H9 (cell line): ENCODE results near the gene GRIA2. TPM values are rescaled to one million over a fixed set of nuclear protein-coding genes. Genes with fewer than 3 reads are reported as not detected.

Experiments
- DNase-seq: peaks from one replicate; pipeline ENCODE4 v3.0.0-alpha.2; 2017
- H2AFZ ChIP-seq: one replicate; pipeline ENCODE4 v1.6.1; 2013; ENCODE audit warnings: mild to moderate bottlenecking, low read length, control low read depth, moderate library complexity
- H2AK5ac ChIP-seq: 2 replicates; pipeline ENCODE4 v1.6.1; 2013; ENCODE audit warnings: low read length, control low read depth, mixed read lengths; ENCODE audit not compliant: insufficient read length
- H2BK120ac ChIP-seq: one replicate; pipeline ENCODE4 v1.6.1; 2013; ENCODE audit warnings: low read depth, mild to moderate bottlenecking, low read length, control low read depth, inconsistent platforms; ENCODE audit not compliant: poor library complexity, severe bottlenecking
- H2BK12ac ChIP-seq: 2 replicates; pipeline ENCODE4 v1.6.1; 2013; ENCODE audit warnings: low read length, control low read depth, mixed read lengths, low read depth; ENCODE audit not compliant: insufficient read length
- H2BK15ac ChIP-seq: 2 replicates; pipeline ENCODE4 v1.6.1; 2013; ENCODE audit warnings: low read depth, low read length, control low read depth
- H2BK20ac ChIP-seq: one replicate; pipeline ENCODE4 v1.6.1; 2013; ENCODE audit warnings: low read depth, mild to moderate bottlenecking, low read length, control low read depth, inconsistent platforms; ENCODE audit not compliant: poor library complexity, severe bottlenecking
- H2BK5ac ChIP-seq: 2 replicates; pipeline ENCODE4 v1.6.1; 2013; ENCODE audit warnings: low read length, control low read depth, mixed read lengths; ENCODE audit not compliant: insufficient read length
- H3K14ac ChIP-seq: 2 replicates; pipeline ENCODE4 v1.6.1; 2013; ENCODE audit warnings: low read length, control low read depth; ENCODE audit not compliant: insufficient read depth
- H3K18ac ChIP-seq: 2 replicates; pipeline ENCODE4 v1.6.1; 2013; ENCODE audit warnings: low read depth, mild to moderate bottlenecking, mixed read lengths, low read length, control low read depth; ENCODE audit not compliant: insufficient read length
- H3K23ac ChIP-seq: 2 replicates; pipeline ENCODE4 v1.6.1; 2013; ENCODE audit warnings: low read length, control low read depth, mixed read lengths, low read depth; ENCODE audit not compliant: insufficient read length
- H3K23me2 ChIP-seq: 2 replicates; pipeline ENCODE4 v1.6.1; 2013; ENCODE audit warnings: low read depth, mild to moderate bottlenecking, mixed read lengths, low read length, control low read depth; ENCODE audit not compliant: insufficient read length, poor library complexity, severe bottlenecking
- H3K27ac ChIP-seq: 2 replicates; pipeline ENCODE4 v1.5.1; 2013; ENCODE audit warnings: low read length, control low read depth, mixed read lengths, low read depth; ENCODE audit not compliant: insufficient read length
- H3K27me3 ChIP-seq: 2 replicates; pipeline ENCODE4 v1.6.1; 2013; ENCODE audit warnings: low read length, control low read depth, inconsistent platforms; ENCODE audit not compliant: insufficient read depth
- H3K4ac ChIP-seq: 2 replicates; pipeline ENCODE4 v1.6.1; 2013; ENCODE audit warnings: low read depth, mild to moderate bottlenecking, control low read depth, inconsistent platforms, low read length, moderate library complexity
- H3K4me1 ChIP-seq: 2 replicates; pipeline ENCODE4 v1.6.1; 2013; ENCODE audit warnings: low read length, control low read depth, inconsistent platforms; ENCODE audit not compliant: insufficient read depth
- H3K4me2 ChIP-seq: 2 replicates; pipeline ENCODE4 v1.6.1; 2013; ENCODE audit warnings: low read length, control low read depth, mixed read lengths; ENCODE audit not compliant: insufficient read length, insufficient read depth
- H3K56ac ChIP-seq: 2 replicates; pipeline ENCODE4 v1.6.1; 2013; ENCODE audit warnings: low read depth, mild to moderate bottlenecking, mixed read lengths, low read length, control low read depth; ENCODE audit not compliant: insufficient read length
- H3K79me1 ChIP-seq: 2 replicates; pipeline ENCODE4 v1.6.1; 2013; ENCODE audit warnings: low read depth, mild to moderate bottlenecking, moderate library complexity, low read length, control low read depth, inconsistent platforms; ENCODE audit not compliant: insufficient read depth, poor library complexity, severe bottlenecking
- H3K79me2 ChIP-seq: 2 replicates; pipeline ENCODE4 v1.6.1; 2013; ENCODE audit warnings: low read length, control low read depth, inconsistent platforms; ENCODE audit not compliant: insufficient read depth
- H3K9ac ChIP-seq: 2 replicates; pipeline ENCODE4 v1.6.1; 2013; ENCODE audit warnings: low read length, control low read depth, mixed read lengths; ENCODE audit not compliant: insufficient read length; ENCODE audit errors: extremely low read depth
- H3K9me3 ChIP-seq: one replicate; pipeline ENCODE4 v1.6.1; 2013; ENCODE audit warnings: low read depth, low read length, inconsistent platforms; ENCODE audit not compliant: control insufficient read depth
- H3T11ph ChIP-seq: one replicate; pipeline ENCODE4 v1.6.1; 2013; ENCODE audit warnings: mild to moderate bottlenecking, low read length, control low read depth, inconsistent platforms
- H4K20me1 ChIP-seq: one replicate; pipeline ENCODE4 v1.6.1; 2013; ENCODE audit not compliant: control insufficient read depth, insufficient read length, insufficient read depth
- H4K5ac ChIP-seq: 2 replicates; pipeline ENCODE4 v1.6.1; 2013; ENCODE audit warnings: low read depth, mild to moderate bottlenecking, mixed read lengths, low read length, control low read depth; ENCODE audit not compliant: insufficient read length
- H4K8ac ChIP-seq: replicated peaks from 2 replicates; pipeline ENCODE4 v1.6.1; 2013; ENCODE audit warnings: low read length, control low read depth, mixed read lengths, low read depth; ENCODE audit not compliant: insufficient read length
- H4K91ac ChIP-seq: 2 replicates; pipeline ENCODE4 v1.6.1; 2013; ENCODE audit warnings: low read depth, mild to moderate bottlenecking, moderate library complexity, mixed read lengths, low read length, control low read depth; ENCODE audit not compliant: insufficient read length
- H3K27ac Mint-ChIP-seq, 3 experiments: 2 replicates in 2 of 3; 3 replicates in 1 of 3; pipeline ENCODE4 v1.8.0; 2020 to 2021; ENCODE audit warnings: mixed read lengths in 3 of 3, mild to moderate bottlenecking in 1 of 3, moderate library complexity in 1 of 3
- H3K27me3 Mint-ChIP-seq: 2 replicates; pipeline ENCODE4 v1.8.0; 2021; ENCODE audit warnings: low read depth, mild to moderate bottlenecking, moderate library complexity, mixed read lengths
- H3K36me3 Mint-ChIP-seq, 3 experiments: 2 replicates in 2 of 3; 3 replicates in 1 of 3; pipeline ENCODE4 v1.8.0; 2020 to 2021; ENCODE audit warnings: low read depth in 3 of 3, mixed read lengths in 3 of 3; ENCODE audit not compliant: insufficient read depth in 1 of 3
- H3K4me1 Mint-ChIP-seq, 2 experiments: 2 replicates each; pipeline ENCODE4 v1.8.0; 2020; ENCODE audit warnings: mixed read lengths in 2 of 2
- H3K4me3 Mint-ChIP-seq, 2 experiments: 2 replicates in 1 of 2; 3 replicates in 1 of 2; pipeline ENCODE4 v1.8.0; 2020 to 2021; ENCODE audit warnings: mild to moderate bottlenecking in 2 of 2, mixed read lengths in 2 of 2, moderate library complexity in 1 of 2
- H3K9me3 Mint-ChIP-seq, 2 experiments: 2 replicates in 1 of 2; 3 replicates in 1 of 2; pipeline ENCODE4 v1.8.0; 2020; ENCODE audit warnings: mild to moderate bottlenecking in 2 of 2, mixed read lengths in 2 of 2, moderate library complexity in 1 of 2
- CTCF ChIP-seq: fragments of 200-600 bp; sonication (generic); conservative IDR thresholded peaks from 3 replicates; pipeline ENCODE4 v1.8.0; 2021; ENCODE audit warnings: antibody characterized with exemption, mild to moderate bottlenecking
- WGBS: extraction: QIAGEN DNeasy Blood & Tissue Kit; methylation state at CpG from one replicate; pipeline ENCODE4 v1.1.7; 2013; ENCODE audit warnings: missing lambda C conversion rate, low lambda C conversion rate, mixed read lengths; ENCODE audit not compliant: insufficient read length; ENCODE audit errors: extremely low coverage; 5-methylcytosine and 5-hydroxymethylcytosine counted together
- long read RNA-seq: library from polyadenylated mRNA; unstranded; transcript quantifications from one replicate; pipeline ENCODE4 v2.0.0, GENCODE V29; 2020
- total RNA-seq: library from RNA; stranded (reverse); gene quantifications from 2 replicates; pipeline ENCODE4 v1.2.1, GENCODE V29; 2021

Gene GRIA2
- not detected in 2 replicates for total RNA-seq
- long read RNA-seq: 0 reads

- Histone ChIP-seq H3K9me3 (no peaks in the 10 kb centered on the region), H3K9ac (no peak within 1 kb of the TSS), H3K4me2 (peak within 1 kb of the TSS; percentile 99), H4K8ac (no peak within 1 kb of the TSS), H3K79me2 (no peaks in the 10 kb centered on the region), H2BK120ac (no peak within 1 kb of the TSS), H2BK12ac (no peak within 1 kb of the TSS), H3K4me1 (no peaks in the 10 kb centered on the region; the same call in 1 of the 2 replicates), H3K27me3 (peaks cover 24% of the 10 kb centered on the region), H2AFZ (no peak within 1 kb of the TSS), H3K18ac (no peak within 1 kb of the TSS), H3T11ph (no peak within 1 kb of the TSS), H2BK5ac (no peak within 1 kb of the TSS), H3K4ac (no peak within 1 kb of the TSS), H3K23me2 (peaks cover 16% of the 10 kb centered on the region), H2BK15ac (no peak within 1 kb of the TSS), H3K23ac (no peak within 1 kb of the TSS), H2BK20ac (no peak within 1 kb of the TSS), H4K91ac (no peak within 1 kb of the TSS), H3K56ac (no peak within 1 kb of the TSS), H4K20me1 (no peaks in the 10 kb centered on the region), H3K27ac (no peak within 1 kb of the TSS), H2AK5ac (no peak within 1 kb of the TSS), H3K79me1 (no peaks in the 10 kb centered on the region), H4K5ac (no peak within 1 kb of the TSS), H3K14ac (no peak within 1 kb of the TSS)
- TF ChIP-seq CTCF: no peak
- DNase-seq: peak; percentile 83
- Mint-ChIP-seq H3K4me1 (peaks cover 13 to 24% of the 10 kb centered on the region in 2 experiments), H3K9me3 (no peaks in the 10 kb centered on the region; a peak in 1 of 5 replicates), H3K27me3 (peaks cover 69% of the 10 kb centered on the region), H3K4me3 (peak within 1 kb of the TSS; percentile 70 to 88), H3K27ac (no peak within 1 kb of the TSS), H3K36me3 (peaks cover 0 to 1% (median 0%) of the 10 kb centered on the region in 3 experiments; a peak in 2 of 7 replicates)
- WGBS: no CpG with 5 or more reads among the region's 57 CpGs
Observed at GRCh38 chr4:157220371-157220881, at the start of gene GRIA2. Gene GRIA2 (plus strand): TSS chr4:157220728. CDS start chr4:157221043, 315 bp downstream.
